ENCODE data around the gene PARD6G. TPM values are rescaled to one million over a fixed set of nuclear protein-coding genes. Genes with fewer than 3 reads are reported as not detected.

The PARD6G gene
- total and polyA plus RNA-seq, 10 of the 15 experiments (the other 5 are each of a cell fraction or from before 2014, with no cell fraction given): 0.20 to 2.0 (median 0.60) TPM

GRCh38 chr18:80239830-80240229, 7.5 kb downstream of the PARD6G start:
- Histone ChIP-seq H3K9ac (ENCODE audit: control insufficient read depth, insufficient read depth, low read length) (no peak overlapping the region), H3K9me3 (replicated peaks; ENCODE audit: control insufficient read depth, insufficient read depth, low read length) (no peaks in the 10 kb centered on the region), H3K27me3 (replicated peaks in 1 of 2; ENCODE audit: control insufficient read depth in 2 of 2, insufficient read depth in 2 of 2, low read length in 1 of 2) (no peaks in the 10 kb centered on the region; a peak in 1 of 4 replicates), H2AFZ (ENCODE audit: control insufficient read depth, low read depth, low read length) (no peak overlapping the region), H3K79me2 (ENCODE audit: control insufficient read depth, insufficient read depth, low read length) (no peaks in the 10 kb centered on the region), H3K4me1 (ENCODE audit: control insufficient read depth, insufficient read depth, low read length) (no peaks in the 10 kb centered on the region), H3K4me2 (ENCODE audit: control insufficient read depth, insufficient read depth) (no peak overlapping the region), H3K27ac (ENCODE audit: control insufficient read depth, insufficient read depth) (no peak overlapping the region), H3K4me3 (no peak overlapping the region), H4K20me1 (ENCODE audit: control insufficient read depth, insufficient read depth) (no peaks in the 10 kb centered on the region), H3K36me3 (ENCODE audit: control insufficient read depth in 2 of 2, insufficient read depth in 2 of 2, low read length in 1 of 2) (no peaks in the 10 kb centered on the region)
- in situ Hi-C loops (cut with MboI): no loop called here
- SMC1A ChIA-PET (ENCODE audit: uncharacterized antibody, unreplicated experiment): interaction anchor here (0.6 to 2.0 kb wide), 8 partner anchors 10 to 47 kb away, joined by 3 to 11 read pairs (median 4); no protein-coding TSS in a partner anchor
- no peak for DNase-seq (ENCODE audit: low read depth, low spot score)
- intact Hi-C loops (cut with micrococcal nuclease; ENCODE audit: unreplicated experiment): no loop called here
- peak; percentile 64 for ATAC-seq
- RAD21 ChIA-PET (ENCODE audit: unreplicated experiment): interaction anchor here (0.6 to 2.5 kb wide), 6 partner anchors 8 to 81 kb away, joined by 3 to 9 read pairs (median 4); no protein-coding TSS in a partner anchor
- 45% methylated on average over 5 of the region's 5 CpGs for WGBS (ENCODE audit: insufficient coverage, insufficient replicate concordance, low lambda C conversion rate, missing lambda C conversion rate)
- POLR2A ChIA-PET: interaction anchor here (1.0 to 2.0 kb wide), 3 partner anchors 45 to 58 kb away, joined by 3 to 4 read pairs (median 4); no protein-coding TSS in a partner anchor
- BruUV-seq (replicated peaks): no TSS peak
- CTCF ChIA-PET: interaction anchor here (0.8 to 2.9 kb wide), 6 partner anchors 38 to 81 kb away, joined by 3 to 16 read pairs (median 3); no protein-coding TSS in a partner anchor
- no peak for FAIRE-seq
- TF ChIP-seq MLLT1 (IDR thresholded peaks at IDR 0.05): no peak
- TF ChIP-seq STAT1 (conservative IDR thresholded peaks at IDR 0.05): no peak
- no peak for TF ChIP-seq MYB (IDR thresholded peaks at IDR 0.05; ENCODE audit: borderline replicate concordance, low read depth, low read length)
- TF ChIP-seq PBX3 (IDR thresholded peaks at IDR 0.05; ENCODE audit: insufficient replicate concordance, low read depth, low read length): no peak
- no peak for TF ChIP-seq HDAC2 (IDR thresholded peaks at IDR 0.05)
- TF ChIP-seq BRCA1 (IDR thresholded peaks at IDR 0.05; ENCODE audit: low read depth, low read length): no peak
- TF ChIP-seq IKZF2 (IDR thresholded peaks at IDR 0.05): no peak
- TF ChIP-seq RB1 (IDR thresholded peaks at IDR 0.05; ENCODE audit: borderline replicate concordance): no peak
- no peak for TF ChIP-seq NR2F1 (conservative IDR thresholded peaks at IDR 0.05)
- no peak for TF ChIP-seq EP300 (IDR thresholded peaks at IDR 0.05; ENCODE audit: borderline replicate concordance in 1 of 2, control insufficient read depth in 1 of 2, low read depth in 2 of 2, low read length in 2 of 2)
- no peak for TF ChIP-seq GATAD2B (conservative IDR thresholded peaks at IDR 0.05; ENCODE audit: low read depth)
- TF ChIP-seq TARDBP (IDR thresholded peaks at IDR 0.05; ENCODE audit: borderline replicate concordance): no peak
- no peak for TF ChIP-seq CBX3 (IDR thresholded peaks at IDR 0.05; ENCODE audit: borderline replicate concordance, low read depth)
- TF ChIP-seq NFYB (IDR thresholded peaks at IDR 0.05; ENCODE audit: insufficient read depth, low read depth, low read length): no peak

Data from GM12878 (cell line).